Skin of body (tissue), 2 donors: ENCODE results near the gene SUN2. TPM values are rescaled to one million over a fixed set of nuclear protein-coding genes. Genes with fewer than 3 reads are reported as not detected.

Experiments used
- DNase-seq: peaks from one replicate; lab custom pipeline; 2025; lab: John Stamatoyannopoulos, UW
- total RNA-seq: library from RNA; depleted of rRNA; stranded (reverse); fragments of >200 nt; gene quantifications from one replicate; pipeline ENCODE4 v1.2.3, GENCODE V29; 2014

SUN2 gene
- total RNA-seq, 1 donor from 2014 or later, result 50.6 TPM

DNA sequence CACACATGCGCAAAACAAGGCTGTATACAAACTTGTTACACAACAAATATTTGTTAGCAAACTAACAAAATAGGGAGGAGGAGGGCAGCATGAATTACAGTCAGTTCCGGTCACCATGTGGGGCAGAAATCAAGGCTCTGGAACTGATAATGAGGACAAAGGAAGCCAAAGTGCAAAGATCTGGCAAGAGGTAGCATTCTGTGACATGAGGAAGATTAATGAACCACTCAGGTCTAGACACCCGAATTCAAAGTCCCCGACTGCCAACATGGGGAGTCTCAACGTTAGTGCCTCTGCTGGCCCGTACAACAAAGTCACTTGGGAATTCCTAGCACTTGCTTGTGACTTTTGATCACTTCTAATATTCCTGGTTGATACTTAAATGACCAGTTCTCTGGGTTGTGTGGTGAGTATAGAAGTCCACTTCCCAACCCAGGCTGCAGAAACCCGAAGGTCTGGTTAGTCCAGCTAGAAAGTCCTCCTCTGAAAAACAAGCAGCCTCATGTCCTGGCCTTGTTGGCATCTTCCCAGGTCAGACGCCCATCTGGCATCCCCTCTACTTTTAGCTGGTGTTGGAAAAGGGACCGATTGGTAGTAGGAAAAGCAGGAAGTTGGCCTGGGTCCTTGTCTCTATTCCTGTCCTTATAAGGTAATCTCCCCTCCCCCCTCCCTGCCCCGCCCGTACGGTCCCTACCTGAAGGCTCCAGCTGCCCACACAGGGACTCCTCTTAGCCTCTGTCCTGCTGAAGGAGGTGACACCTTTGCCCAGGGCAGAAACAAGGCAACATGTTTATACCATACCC lies 1.6 kb downstream of the SUN2 start:
- DNase-seq, result no peak

DNA sequence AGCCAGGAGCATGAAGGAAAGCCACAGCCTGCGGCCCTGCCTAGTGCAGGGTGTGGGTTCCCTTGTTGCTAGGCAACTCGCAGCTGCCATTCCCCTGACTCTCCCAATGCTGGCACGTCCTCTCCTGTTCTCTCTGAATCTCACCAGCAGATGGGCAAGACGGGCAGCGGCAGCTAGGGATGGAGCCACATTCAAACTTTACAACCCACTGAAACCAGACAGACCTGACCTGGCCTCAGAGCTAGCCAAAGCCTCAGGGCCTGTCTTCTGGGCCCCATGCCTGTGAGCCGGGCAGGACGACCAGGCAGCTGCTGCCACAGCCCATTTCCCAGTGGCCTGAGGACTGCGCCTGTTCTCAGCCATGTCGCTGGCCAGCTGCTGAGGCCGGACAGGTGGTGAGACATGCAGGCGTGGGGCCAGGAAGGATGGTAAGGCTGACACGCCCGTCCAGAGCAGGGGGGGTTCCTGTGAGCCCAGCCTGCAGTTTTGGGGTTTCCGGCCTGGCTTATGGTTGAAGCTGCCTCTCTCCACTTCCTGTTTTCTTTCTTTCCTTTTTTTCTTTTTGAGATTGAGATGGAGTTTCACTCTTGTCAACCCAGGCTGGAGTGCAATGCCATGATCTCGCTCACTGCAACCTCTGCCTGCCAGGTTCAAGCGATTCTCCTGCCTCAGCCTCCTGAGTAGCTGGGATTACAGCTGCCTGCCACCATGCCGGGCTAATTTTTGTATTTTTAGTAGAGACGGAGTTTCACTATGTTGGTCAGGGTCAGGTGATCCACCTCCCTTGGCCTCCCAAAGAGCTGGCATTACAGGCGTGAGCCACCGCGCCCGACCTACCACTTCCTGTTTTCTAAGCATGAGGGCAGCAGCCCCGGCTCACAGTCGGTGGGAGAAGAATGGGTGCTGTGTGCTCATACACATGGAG lies 4.1 kb downstream of the SUN2 start:
- DNase-seq, result no peak

DNA sequence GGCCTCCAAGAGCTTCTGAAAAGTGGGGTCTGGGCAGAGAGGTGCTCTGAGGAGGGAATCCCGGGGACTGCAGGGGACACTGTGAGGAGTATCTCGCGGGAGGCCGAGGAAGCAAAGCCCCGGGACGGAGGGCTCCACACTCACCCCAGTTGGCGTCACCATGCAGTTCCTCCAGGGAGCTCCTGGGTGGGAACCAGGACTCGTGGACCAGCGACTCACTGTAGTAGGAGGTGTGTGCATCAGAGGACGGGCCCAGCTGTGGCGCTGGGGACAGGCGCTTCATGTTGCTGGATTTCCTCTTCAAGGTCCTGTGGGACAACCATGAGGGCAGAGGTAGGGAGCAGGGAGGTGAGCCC lies 4.8 kb downstream of the SUN2 start:
- no peak for DNase-seq

DNA sequence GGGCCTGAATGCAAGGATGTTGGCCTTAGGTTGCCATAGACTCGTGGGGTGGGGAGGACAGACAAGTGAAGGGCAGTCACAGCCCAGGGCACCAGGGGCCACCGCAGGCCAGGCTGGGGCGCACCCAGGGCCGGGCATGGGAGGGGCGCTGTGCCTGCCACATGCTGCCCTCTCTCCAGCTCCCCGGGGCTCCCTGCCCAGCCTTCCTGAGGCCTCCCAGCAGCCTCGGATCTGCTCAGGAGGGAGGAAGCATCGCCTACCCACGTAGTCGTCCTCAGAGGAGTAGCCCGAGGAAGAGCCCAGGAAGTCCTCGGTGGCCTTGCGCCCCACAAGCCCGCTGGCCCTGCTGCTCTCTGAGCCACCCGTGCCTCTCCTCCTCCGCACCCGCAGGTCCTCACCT lies 5.2 kb downstream of the SUN2 start:
- no peak for DNase-seq

DNA sequence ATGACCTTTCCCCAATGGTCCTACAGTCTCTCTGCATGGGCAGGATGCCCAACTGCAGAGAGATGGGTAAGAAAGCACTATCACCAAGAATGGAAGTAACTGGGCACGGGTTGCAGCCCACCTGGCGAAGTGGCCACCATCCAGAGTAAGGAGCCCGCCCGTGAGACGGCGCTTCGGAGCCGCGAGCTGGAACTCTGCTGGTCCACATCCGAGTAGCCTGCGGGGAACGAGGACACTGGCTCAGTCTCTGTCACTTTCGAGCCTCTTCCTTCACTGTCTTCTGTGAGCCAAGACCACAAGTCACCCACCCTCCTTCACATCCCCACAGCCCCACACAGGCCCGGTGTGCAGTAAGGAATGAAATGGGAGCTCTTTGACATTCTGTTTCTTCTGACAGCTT lies 5.7 kb downstream of the SUN2 start:
- no peak for DNase-seq

DNA sequence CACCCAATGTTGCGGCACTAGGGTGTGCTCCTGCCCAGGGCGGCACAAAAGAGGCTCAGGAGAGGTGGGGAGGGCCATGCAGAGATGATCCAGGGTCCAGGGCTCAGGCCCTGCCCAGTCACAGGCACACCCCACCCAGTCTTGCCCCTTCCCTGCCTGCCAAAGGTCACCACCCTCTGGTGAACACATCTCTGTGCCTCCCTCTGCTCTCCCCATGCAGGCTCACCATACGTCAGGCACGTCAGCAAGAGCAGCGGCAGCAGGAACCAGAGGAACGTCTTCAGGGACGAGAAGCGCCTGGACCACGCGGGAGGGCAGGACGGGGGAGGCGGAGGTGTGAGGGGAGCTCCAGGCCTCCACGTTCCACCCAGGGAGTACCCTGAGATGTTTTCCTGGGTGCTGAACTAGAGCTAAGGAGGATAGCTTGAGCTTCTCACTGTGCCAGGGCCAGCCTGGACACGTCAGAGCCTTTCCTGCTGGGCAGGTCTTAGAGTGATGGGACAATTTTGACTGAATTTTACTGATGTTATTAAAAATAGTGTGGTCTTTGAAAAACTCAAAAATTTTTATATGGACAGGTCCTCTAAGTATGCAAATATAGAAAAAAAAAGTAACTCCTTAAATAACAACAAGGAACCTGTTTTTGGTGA lies 7.2 kb downstream of the SUN2 start:
- no peak for DNase-seq

DNA sequence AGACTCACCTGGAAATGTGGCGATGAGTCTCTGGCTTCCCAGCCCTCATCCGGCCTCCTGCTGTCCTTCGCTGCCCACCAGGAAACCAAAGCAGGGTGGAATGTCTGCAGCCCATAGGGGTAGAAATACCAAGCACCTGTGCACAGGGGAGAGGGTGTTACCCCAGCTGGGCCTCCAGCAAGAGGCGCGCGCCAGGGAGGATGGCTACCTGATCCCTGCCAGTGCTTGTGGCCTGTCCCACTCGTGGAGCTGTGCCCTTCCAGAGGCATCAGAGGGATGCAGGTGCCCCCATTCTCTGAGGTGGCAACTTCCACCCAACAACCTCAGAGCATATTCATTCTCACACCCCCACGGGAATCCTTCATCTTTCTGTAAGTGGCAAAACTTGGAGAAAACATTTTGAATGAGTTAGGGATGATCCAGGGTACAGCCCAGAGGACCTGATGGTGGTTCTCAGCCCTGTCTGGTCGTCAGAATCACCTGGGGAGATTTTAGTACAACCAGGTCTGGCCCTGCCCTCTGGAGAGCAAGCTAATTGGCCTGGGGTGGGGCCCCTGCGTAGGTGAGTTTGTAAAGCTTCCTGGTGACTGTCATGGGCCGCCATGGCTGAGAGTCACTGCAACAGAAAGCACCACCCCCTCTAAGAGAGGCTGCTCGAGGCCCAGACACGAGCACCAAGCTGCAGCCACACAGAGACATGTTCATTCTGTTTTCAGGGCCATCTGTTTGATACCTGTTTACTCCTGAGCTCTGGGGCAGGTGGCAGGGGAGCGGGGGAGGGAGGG lies 9.9 kb downstream of the SUN2 start:
- DNase-seq, result no peak

DNA sequence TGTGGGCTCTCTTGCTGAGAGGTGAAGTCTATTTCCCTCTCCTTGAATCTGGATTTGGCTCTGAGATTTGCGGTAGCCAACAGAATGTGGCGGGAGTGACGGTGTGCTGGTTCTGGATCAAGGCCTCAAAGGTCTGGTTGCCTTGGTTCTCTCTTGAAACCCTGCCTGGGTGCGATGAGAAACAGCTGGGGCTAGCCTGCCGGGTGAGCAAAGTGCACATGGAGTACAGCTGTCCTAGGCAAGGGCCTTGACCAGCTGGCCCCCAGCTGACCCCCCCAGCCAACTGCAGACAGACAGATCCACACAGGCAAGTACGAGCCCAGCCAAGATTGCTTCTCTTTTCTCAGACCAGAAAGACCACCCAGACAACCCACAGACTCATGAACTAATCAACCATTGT lies 10.8 kb downstream of the SUN2 start:
- DNase-seq, result no peak

DNA sequence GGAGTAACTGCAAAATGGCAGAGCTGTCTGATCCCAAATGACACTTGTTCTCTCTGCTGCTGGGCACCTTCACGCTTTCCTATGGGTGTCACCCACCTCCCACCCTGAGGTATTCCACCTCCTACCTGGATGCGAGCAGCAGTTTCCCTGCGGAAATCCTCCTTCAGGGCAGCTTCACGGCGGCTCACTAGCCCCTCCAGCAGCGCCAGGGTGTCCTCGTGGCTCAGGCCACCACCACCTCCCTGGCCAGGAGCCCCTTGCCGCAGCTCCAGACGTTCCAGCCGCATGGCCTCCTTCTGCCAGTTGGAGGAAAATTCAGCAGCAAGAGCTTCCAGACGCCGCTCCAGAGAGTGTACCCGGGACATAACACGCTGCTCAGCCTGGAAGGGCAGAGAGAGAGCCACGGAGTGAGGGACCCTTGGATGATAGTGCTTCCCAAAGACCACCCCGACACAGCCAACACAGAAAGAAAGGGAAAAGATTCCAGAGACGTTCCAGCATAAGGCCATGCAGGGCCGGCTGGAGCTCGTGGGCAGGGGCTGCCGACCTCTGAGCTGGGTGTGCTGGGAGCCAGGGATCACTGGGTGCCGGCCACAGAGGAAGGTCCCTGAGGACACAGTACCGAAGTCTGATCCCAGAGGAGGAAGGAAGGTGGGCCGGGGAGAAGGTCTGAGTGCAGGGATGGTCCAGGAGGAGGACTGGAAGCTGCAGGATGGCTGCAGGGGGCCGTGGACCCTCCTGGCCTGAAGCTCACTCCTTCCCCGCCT lies 13.4 kb downstream of the SUN2 start:
- DNase-seq, result no peak

DNA sequence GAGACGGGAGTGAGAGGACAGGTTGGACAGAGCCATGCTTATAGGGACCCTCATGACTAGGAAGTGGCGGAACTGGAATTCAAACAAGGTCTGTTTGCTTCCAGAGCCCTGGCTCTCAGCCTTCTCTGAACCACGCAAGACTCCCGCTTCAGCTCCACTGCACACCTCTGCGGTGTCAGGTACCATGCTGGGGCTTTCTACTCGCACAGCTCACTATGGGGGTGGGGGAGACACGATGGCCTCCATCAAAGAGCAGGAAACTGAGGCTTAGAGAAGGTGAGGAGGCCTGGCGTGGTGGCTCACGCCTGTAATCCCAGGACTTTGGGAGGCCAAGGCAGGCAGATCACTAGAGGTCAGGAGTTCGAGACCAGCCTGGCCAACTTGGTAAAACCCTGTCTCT lies 14.2 kb downstream of the SUN2 start:
- DNase-seq, result no peak

DNA sequence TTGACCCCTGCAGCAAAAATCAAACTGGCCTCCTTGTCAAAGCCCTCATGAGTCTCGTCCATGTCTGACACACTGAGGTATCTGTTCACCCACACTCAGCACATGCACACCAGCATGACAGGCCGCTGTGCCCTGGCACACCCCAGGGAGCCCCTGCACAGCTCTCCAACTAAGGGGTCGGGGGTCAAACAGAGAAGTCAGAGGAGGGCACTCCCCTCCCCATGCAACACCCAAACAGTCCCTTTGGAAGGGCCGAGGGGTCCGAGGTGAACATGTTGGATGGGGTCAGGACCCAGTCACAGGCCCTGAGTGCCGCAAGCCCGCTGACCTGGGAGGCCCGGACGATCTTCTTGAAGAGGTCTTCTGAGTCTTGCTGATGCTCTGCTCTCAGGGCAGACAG lies 14.6 kb downstream of the SUN2 start:
- DNase-seq, result no peak

DNA sequence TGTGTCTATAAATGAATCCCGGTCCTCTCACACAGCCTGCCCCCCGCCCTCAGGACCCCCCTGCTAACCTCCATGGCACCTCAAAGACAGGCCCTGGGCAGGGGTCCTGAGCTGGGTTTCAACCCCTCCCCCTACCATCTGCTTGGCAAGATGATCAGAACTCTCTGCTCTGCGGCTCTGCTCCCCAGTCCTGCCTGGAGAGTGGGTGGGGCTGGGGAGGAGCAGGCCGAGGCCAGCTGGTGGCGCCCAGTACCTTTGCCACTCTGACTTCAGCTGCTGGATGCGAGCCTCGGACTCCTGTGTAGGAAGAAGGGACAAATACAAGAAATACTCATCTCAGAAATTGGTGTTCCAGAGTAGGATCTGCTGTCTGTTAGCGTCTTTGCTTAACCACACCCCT lies 15.0 kb downstream of the SUN2 start:
- no peak for DNase-seq

DNA sequence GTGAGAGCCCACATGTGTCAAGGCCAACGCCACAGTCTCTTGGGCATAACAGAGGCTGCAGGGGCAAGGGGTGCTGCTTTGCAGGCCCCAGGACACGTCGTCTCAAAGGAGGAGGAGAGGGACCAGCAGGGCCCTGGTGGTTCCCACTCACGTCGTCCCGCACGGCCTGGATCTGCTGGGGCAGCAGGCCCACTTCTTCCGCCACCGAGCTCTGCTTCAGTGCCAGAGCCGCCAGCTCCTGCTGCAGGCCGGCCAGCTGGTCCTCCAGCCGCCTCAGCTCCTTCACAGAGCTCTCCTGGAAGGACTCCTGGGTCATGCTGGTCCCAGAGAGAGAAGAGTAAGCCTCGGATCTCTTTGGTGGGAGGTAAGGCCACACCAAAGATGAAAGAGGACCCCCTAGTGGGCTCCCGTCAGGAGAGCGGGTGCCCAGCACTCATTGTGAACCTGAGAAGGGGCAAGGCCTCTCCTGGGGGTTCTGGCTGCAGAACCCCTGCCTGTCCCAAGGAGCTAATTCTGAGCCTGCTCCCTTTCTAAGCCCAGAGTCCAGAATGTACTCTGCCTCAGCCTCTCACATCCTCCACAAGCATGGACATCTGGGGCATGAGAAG lies 15.6 kb downstream of the SUN2 start:
- no peak for DNase-seq

DNA sequence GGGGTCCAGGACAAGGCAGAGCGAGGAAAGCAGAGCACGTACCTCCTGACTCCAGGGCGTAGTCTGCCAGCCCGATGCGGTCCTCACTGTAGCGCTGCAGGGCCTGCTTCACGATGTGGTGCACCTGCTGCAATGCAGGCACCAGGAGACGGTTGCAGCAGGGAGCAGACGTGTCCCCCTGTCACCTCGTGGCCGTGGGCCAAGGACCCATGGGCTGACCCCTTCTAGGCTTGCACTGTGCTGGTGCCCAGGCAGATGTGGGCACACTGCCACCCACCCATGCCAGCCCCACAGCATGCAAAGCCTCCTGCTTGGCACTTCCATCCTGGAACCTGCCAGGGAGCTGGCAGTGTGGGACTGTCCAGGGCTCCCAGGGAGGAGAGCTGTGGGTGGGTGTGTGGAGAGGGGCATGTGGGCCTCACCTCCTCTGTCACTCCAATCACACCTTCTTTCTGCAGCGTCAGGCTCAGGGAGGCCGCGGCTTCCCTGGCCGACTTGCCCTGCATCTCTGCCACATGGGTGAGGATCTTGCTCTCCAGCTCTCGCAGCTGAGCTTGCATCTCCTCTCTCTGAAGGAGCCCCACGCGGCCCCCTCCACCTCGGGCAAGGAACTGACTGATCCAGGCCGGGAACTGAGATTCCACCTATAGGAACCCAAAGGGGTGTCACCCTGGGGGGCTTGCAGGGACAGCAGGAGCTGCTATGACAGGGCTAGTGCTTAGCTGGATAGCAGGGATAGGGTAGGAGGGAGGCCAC lies 16.3 kb downstream of the SUN2 start:
- no peak for DNase-seq

DNA sequence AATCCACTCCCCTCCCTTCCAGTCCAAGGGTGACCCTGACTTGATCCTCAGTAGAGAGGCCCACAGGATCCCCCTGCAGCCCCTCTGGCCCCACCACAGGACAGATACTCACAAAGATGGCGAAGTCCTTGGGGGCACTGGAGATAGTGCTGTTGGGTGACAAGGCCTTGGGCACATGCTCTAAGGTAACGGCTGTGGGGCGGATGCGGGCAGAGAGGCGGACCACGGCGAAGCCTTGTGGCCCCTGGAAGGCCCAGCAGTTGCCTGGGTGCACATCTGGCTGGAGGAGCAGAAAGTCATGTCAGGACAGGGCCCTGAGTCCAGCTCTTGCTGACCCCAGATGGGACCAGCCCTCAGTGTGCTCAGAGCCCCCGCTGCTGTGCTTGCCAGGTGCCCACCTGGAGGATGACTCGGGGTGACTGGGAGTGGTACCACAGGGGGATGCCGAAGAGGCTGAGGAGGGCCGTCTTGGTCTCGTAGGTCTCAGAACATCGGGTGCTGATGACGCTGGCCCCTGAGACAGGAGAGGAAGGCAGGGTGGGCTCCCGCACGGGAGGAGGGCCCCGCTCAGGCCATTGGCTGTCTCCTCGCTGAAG lies 17.2 kb downstream of the SUN2 start:
- DNase-seq, result no peak

DNA sequence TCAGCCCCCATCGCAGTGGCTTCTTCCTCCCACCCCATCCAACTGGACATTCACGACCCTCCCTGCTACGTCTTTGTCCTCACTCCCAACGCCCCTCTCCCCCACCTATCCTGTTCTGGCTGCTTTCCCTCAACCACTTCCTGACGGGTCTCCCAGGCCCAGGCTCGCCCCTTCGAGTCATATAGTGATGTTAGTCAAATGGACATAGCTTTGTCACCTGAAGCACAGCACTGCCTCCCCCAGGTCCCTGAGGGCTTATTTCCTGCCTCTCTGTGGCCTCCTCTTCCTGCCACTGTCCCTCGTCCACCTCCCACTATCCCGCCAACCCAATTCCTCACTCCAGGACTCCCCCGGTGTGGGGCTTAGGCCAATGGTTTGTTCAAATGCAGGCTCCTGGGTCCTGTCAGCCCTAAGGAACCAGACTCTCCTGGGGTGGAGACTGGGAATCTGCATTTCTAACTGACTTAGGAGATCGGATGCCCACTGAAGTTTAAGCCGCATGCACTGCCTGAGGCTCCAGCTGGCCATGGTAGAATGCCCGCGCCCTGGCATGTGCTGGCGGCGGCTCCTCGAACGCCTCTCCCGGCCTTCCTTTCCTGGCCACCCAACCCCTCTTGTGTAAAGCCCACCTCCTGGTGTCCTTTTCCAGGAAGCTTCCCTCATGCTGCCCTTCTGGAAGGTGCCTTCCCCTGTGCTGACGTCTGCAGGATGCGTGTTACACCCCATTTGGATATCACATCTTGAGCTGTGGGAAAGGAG lies 18.3 kb downstream of the SUN2 start:
- DNase-seq, result no peak

DNA sequence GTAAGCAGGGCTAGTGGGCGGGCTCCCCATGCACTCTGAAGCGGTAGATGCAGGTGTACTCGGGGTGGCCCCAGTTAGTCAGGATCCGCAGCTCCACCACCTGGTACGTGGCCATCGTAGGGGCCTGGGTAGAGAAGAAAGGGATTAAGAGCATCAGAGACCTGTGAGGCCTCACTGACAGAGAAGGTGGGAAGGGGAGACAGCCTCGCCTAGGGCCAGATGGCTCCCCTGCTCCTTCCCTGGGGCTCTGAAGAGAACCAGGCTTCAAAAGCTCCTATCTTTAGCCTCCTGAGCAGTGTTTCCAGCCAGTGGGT lies 19.6 kb downstream of the SUN2 start:
- DNase-seq, result no peak

DNA sequence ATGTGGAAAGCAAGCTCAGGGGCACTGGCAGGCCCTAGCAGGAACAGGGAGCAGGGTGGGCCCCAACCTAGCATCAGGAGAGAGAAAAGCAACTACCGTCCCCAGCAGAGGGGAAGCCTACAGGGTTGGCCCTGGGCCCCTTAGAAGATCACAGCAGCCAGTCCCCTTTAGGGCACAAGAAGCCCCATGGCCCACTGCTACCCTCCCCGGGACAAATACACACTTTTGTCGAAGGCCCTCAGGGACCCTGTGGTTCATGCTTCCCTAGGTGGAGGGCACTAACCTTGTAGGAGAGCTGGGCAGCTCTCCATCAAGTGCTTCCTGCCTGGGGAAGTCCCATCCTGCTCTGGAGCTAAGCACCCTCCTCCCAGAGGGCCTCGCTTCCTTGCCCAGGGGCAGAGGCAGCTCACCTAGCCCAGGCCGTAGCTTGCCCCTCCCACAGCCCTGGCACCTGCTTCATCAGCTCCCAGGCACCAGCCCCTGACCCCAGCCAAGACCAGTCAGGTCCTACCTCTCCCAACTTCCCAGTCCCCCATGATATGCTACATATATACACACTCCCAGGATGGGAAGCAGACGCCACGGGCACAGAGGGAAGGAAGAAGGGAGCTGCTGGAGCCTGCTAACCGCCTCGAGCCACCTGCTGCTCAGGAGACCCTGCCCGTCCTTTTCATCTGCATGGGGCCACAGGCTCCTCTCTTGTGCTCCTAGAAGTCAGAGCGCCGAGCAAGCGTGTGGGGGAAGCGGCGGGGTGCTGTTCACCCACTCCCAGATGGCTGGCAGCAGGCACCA lies 20.1 kb downstream of the SUN2 start:
- DNase-seq, result no peak
